IMR-90 (cell line): Measurements from ENCODE around the gene BICD1. TPM values are rescaled to one million over a fixed set of nuclear protein-coding genes. Genes with fewer than 3 reads are reported as not detected.

Experiments used
- ATAC-seq: fragments of 200-7000 bp; cut with Tn5 transposase; 2 replicates; pipeline ENCODE4 v1.9.1; 2020; ENCODE audit warnings: low read depth, mild to moderate bottlenecking, moderate library complexity
- BruUV-seq: library from RNA; stranded (reverse); fragments of 400-500 nt; replicated peaks from 2 replicates; lab custom pipeline; 2021; lab: Mats Ljungman, UMichigan
- CTCF ChIA-PET: fragments of 300-600 bp; formaldehyde crosslinking; extraction: SDS; loops from one replicate; lab custom pipeline; 2021; ENCODE audit warnings: antibody characterized with exemption; lab: Yijun Ruan, JAX
- POLR2A ChIA-PET: fragments of 300-600 bp; sonication (Branson Sonifier 250); formaldehyde crosslinking; loops from one replicate; lab custom pipeline; 2022; ENCODE audit warnings: antibody characterized with exemption; ENCODE audit not compliant: unreplicated experiment; lab: Charles Lee
- DNase-seq: peaks from one replicate; pipeline ENCODE4 v3.0.0; 2013
- H2AFZ ChIP-seq: replicated peaks from 2 replicates; pipeline ENCODE3; 2013; ENCODE audit warnings: low read length, mild to moderate bottlenecking; ENCODE audit not compliant: poor library complexity
- H2AK5ac ChIP-seq: 2 replicates; pipeline ENCODE4 v1.6.1; 2013; ENCODE audit warnings: low read depth, low read length, inconsistent platforms
- H2AK9ac ChIP-seq: replicated peaks from 2 replicates; pipeline ENCODE3; 2013; ENCODE audit warnings: mild to moderate bottlenecking, low read depth, low read length, moderate library complexity; ENCODE audit not compliant: poor library complexity
- H2BK120ac ChIP-seq: 2 replicates; pipeline ENCODE4 v1.6.1; 2013; ENCODE audit warnings: low read depth, low read length, inconsistent platforms
- H2BK15ac ChIP-seq: 3 replicates; pipeline ENCODE4 v1.6.1; 2013; ENCODE audit warnings: low read depth, low read length, inconsistent platforms
- H2BK20ac ChIP-seq: 2 replicates; pipeline ENCODE4 v1.6.1; 2013; ENCODE audit warnings: low read depth, mild to moderate bottlenecking, inconsistent platforms, low read length, moderate library complexity
- H2BK5ac ChIP-seq: 2 replicates; pipeline ENCODE4 v1.6.1; 2013; ENCODE audit warnings: mild to moderate bottlenecking, low read depth, low read length, inconsistent platforms; ENCODE audit not compliant: poor library complexity, severe bottlenecking
- H3K14ac ChIP-seq: replicated peaks from 2 replicates; pipeline ENCODE4 v1.6.1; 2013; ENCODE audit warnings: low read depth, low read length, inconsistent platforms
- H3K18ac ChIP-seq: 2 replicates; pipeline ENCODE4 v1.6.1; 2013; ENCODE audit warnings: low read depth, low read length, control low read depth
- H3K23ac ChIP-seq: 2 replicates; pipeline ENCODE4 v1.6.1; 2013; ENCODE audit warnings: low read depth, low read length, inconsistent platforms
- H3K27ac ChIP-seq: 2 replicates; pipeline ENCODE4 v1.5.1; 2013; ENCODE audit warnings: mild to moderate bottlenecking, control low read depth, low read length; ENCODE audit not compliant: insufficient read depth
- H3K27me3 ChIP-seq: 2 replicates; pipeline ENCODE4 v1.6.1; 2013; ENCODE audit warnings: low read length; ENCODE audit not compliant: control insufficient read depth, insufficient read depth
- H3K36me3 ChIP-seq: 2 replicates; pipeline ENCODE4 v1.6.1; 2013; ENCODE audit warnings: low read length, mixed read lengths; ENCODE audit not compliant: control insufficient read depth, insufficient read depth
- H3K4ac ChIP-seq: 2 replicates; pipeline ENCODE4 v1.6.1; 2013; ENCODE audit warnings: low read depth, low read length, inconsistent platforms
- H3K4me1 ChIP-seq: 2 replicates; pipeline ENCODE4 v1.6.1; 2013; ENCODE audit warnings: low read length, mixed read lengths; ENCODE audit not compliant: control insufficient read depth, insufficient read depth
- H3K4me2 ChIP-seq: 2 replicates; pipeline ENCODE4 v1.6.1; 2013; ENCODE audit warnings: low read depth, mild to moderate bottlenecking, control low read depth, low read length, moderate library complexity
- H3K4me3 ChIP-seq: 2 replicates; pipeline ENCODE4 v1.5.1; 2013; ENCODE audit warnings: low read depth, mild to moderate bottlenecking, control low read depth, low read length, moderate library complexity; ENCODE audit not compliant: insufficient read depth
- H3K56ac ChIP-seq: 2 replicates; pipeline ENCODE4 v1.6.1; 2013; ENCODE audit warnings: low read length, inconsistent platforms; ENCODE audit not compliant: insufficient read depth; ENCODE audit errors: extremely low read depth
- H3K79me1 ChIP-seq, 2 experiments: 2 replicates each; pipeline ENCODE4 v1.6.1; 2013; ENCODE audit warnings: low read length in 2 of 2, inconsistent platforms in 1 of 2, low read depth in 1 of 2
- H3K9ac ChIP-seq: 2 replicates; pipeline ENCODE4 v1.6.1; 2013; ENCODE audit warnings: low read depth, low read length, control low read depth
- H3K9me1 ChIP-seq: 2 replicates; pipeline ENCODE4 v1.6.1; 2013; ENCODE audit warnings: low read length, inconsistent platforms; ENCODE audit not compliant: insufficient read depth
- H3K9me3 ChIP-seq: 2 replicates; pipeline ENCODE4 v1.6.1; 2013; ENCODE audit warnings: low read length; ENCODE audit not compliant: control insufficient read depth, insufficient read depth
- H4K20me1 ChIP-seq: 2 replicates; pipeline ENCODE4 v1.6.1; 2013; ENCODE audit warnings: low read length, inconsistent platforms; ENCODE audit not compliant: insufficient read depth
- H4K5ac ChIP-seq: 2 replicates; pipeline ENCODE4 v1.6.1; 2013; ENCODE audit warnings: mild to moderate bottlenecking, low read depth, low read length, control low read depth
- H4K8ac ChIP-seq, 2 experiments: 2 replicates each; pipeline ENCODE4 v1.6.1; 2013; ENCODE audit warnings: low read depth in 2 of 2, low read length in 2 of 2, control low read depth in 1 of 2, inconsistent platforms in 1 of 2
- H4K91ac ChIP-seq: 2 replicates; pipeline ENCODE4 v1.6.1; 2013; ENCODE audit warnings: low read depth, low read length, inconsistent platforms; ENCODE audit not compliant: insufficient read depth
- BHLHE40 ChIP-seq: fragments of 150-350 bp; IDR thresholded peaks from 2 replicates; pipeline ENCODE4 v1.6.1; 2016; ENCODE audit warnings: mild to moderate bottlenecking, low read depth, low read length
- CEBPB ChIP-seq: IDR thresholded peaks from 2 replicates; pipeline ENCODE4 v1.6.1; 2012; ENCODE audit warnings: low read depth, low read length, improper control_type of control experiment
- CHD1 ChIP-seq: IDR thresholded peaks from 2 replicates; pipeline ENCODE4 v1.6.1; 2012; ENCODE audit warnings: low read depth, low read length, improper control_type of control experiment
- FOS ChIP-seq: fragments of 150-350 bp; IDR thresholded peaks from 2 replicates; pipeline ENCODE4 v1.6.1; 2016; ENCODE audit warnings: low read depth, low read length
- MAFK ChIP-seq: IDR thresholded peaks from 2 replicates; pipeline ENCODE4 v1.6.1; 2012; ENCODE audit warnings: low read depth, low read length, improper control_type of control experiment
- MAZ ChIP-seq: IDR thresholded peaks from 2 replicates; pipeline ENCODE4 v1.6.1; 2012; ENCODE audit warnings: low read depth, mild to moderate bottlenecking, low read length, improper control_type of control experiment, moderate library complexity, borderline replicate concordance
- MXI1 ChIP-seq: IDR thresholded peaks from 2 replicates; pipeline ENCODE4 v1.6.1; 2012; ENCODE audit warnings: low read depth, mild to moderate bottlenecking, low read length, moderate library complexity, borderline replicate concordance
- NFE2L2 ChIP-seq: fragments of 150-350 bp; IDR thresholded peaks from 2 replicates; pipeline ENCODE4 v1.6.1; 2016; ENCODE audit warnings: low read depth, mild to moderate bottlenecking, low read length
- POLR2A ChIP-seq: IDR thresholded peaks from 2 replicates; pipeline ENCODE4 v1.6.1; 2012; ENCODE audit warnings: mild to moderate bottlenecking, low read depth, low read length
- RAD21 ChIP-seq: IDR thresholded peaks from 2 replicates; pipeline ENCODE4 v1.6.1; 2012; ENCODE audit warnings: low read length, improper control_type of control experiment
- RCOR1 ChIP-seq: IDR thresholded peaks from 2 replicates; pipeline ENCODE4 v1.6.1; 2012; ENCODE audit warnings: mild to moderate bottlenecking, low read length, improper control_type of control experiment; ENCODE audit not compliant: insufficient replicate concordance
- RFX5 ChIP-seq: IDR thresholded peaks from 2 replicates; pipeline ENCODE4 v1.8.0; 2012; ENCODE audit warnings: low read depth, mild to moderate bottlenecking, low read length, moderate library complexity
- USF2 ChIP-seq: fragments of 150-350 bp; IDR thresholded peaks from 2 replicates; pipeline ENCODE4 v1.6.1; 2017; ENCODE audit warnings: mild to moderate bottlenecking, antibody characterized with exemption, low read length, low read depth
- WGBS, 2 experiments: methylation state at CpG; one replicate each; pipeline versions ENCODE4 v1.1.5 to v1.1.7; 2013; ENCODE audit warnings: missing lambda C conversion rate in 2 of 2; ENCODE audit not compliant: insufficient read length in 1 of 2; ENCODE audit errors: extremely low coverage in 2 of 2; 5-methylcytosine and 5-hydroxymethylcytosine counted together
- dilution Hi-C: fragments of 300-500 bp; cut with HindIII; formaldehyde crosslinking; loops from one replicate; pipeline ENCODE4 v1.14.3; 2018; ENCODE audit warnings: low sequenced_read_pairs; ENCODE audit not compliant: unreplicated experiment
- in situ Hi-C: fragments of 300-500 bp; cut with MboI; formaldehyde crosslinking; loops from 3 replicates; pipeline ENCODE4 v1.14.3; 2019; ENCODE audit warnings: low sequenced_read_pairs, inconsistent platforms, mixed read lengths
- intact Hi-C: fragments of 100-400 bp; cut with micrococcal nuclease; formaldehyde crosslinking; loops from 2 replicates; pipeline ENCODE4 v1.10.0; 2022
- polyA plus RNA-seq, 3 experiments: library from polyadenylated mRNA; depleted of rRNA; stranded (reverse); fragments of >200 nt; gene quantifications; 2 replicates each; pipeline ENCODE4 v1.2.3, GENCODE V29; 2012; ENCODE audit warnings: low replicate concordance in 1 of 3
- total RNA-seq: library from RNA; depleted of rRNA; stranded (reverse); fragments of >200 nt; gene quantifications from 2 replicates; pipeline ENCODE4 v1.2.3, GENCODE V29; 2012
- TF ChIP-seq, protein P1 (sequence below): conservative IDR thresholded peaks from 2 replicates; pipeline ENCODE4 v1.5.1; 2012; ENCODE audit warnings: mild to moderate bottlenecking, low read depth, low read length, improper control_type of control experiment
- TF ChIP-seq, protein P2 (sequence below): fragments of 150-350 bp; IDR thresholded peaks from 2 replicates; pipeline ENCODE4 v1.6.1; 2016; ENCODE audit warnings: low read depth, mild to moderate bottlenecking, low read length, moderate library complexity, borderline replicate concordance

Gene BICD1
- total and polyA plus RNA-seq, 2 of the 4 experiments (the other 2 are of a cell fraction) = 17.2 to 21.8 TPM

DNA sequence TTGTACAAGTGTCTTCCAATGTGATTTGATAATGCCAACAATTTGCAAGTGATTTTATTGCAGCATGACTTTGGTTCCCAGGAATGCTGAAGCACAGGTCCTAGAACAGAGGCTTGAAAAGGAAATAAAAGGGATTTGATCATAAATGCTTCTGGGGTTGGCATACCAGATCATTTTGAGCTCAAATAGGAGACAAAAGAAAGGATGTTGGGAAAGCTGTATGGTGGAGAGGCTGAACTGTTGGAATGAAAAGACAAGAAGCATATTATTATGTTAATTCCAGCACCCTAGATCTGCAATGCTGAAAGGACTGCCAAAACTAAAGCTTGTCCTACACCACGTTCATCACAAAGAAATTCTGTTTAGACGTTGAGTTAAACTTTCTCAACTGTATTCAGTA lies 143.1 kb downstream of the BICD1 start:
- Histone ChIP-seq H3K4me3 (no peak overlapping the region), H3K9ac (no peak overlapping the region), H4K20me1 (peaks cover 12% of the 10 kb centered on the region), H2BK120ac (no peak overlapping the region), H2BK5ac (no peak overlapping the region), H2AK9ac (no peak overlapping the region), H3K4me1 (peaks cover 2% of the 10 kb centered on the region), H2BK15ac (no peak overlapping the region), H3K9me1 (peaks cover 11% of the 10 kb centered on the region; the same call in 1 of the 2 replicates), H3K27ac (no peak overlapping the region), H2BK20ac (no peak overlapping the region; the same call in 1 of the 2 replicates), H4K8ac (no peak overlapping the region), H3K4me2 (no peak overlapping the region), H3K27me3 (no peaks in the 10 kb centered on the region), H3K23ac (no peak overlapping the region), H3K4ac (no peak overlapping the region), H3K18ac (no peak overlapping the region), H3K79me1 (peaks cover 21 to 59% of the 10 kb centered on the region in 2 experiments), H2AFZ (no peak overlapping the region), H4K91ac (no peak overlapping the region), H4K5ac (no peak overlapping the region), H2AK5ac (no peak overlapping the region), H3K36me3 (no peaks in the 10 kb centered on the region), H3K14ac (no peak overlapping the region), H3K56ac (no peak overlapping the region), H3K9me3 (no peaks in the 10 kb centered on the region)
- BruUV-seq = no TSS peak
- ATAC-seq (peak; percentile 32; the same call in 1 of the 2 replicates), DNase-seq (no peak)
- CTCF ChIA-PET = interaction anchor here (0.6 kb wide), 1 partner anchor 108 kb away, joined by 6 read pairs; no protein-coding TSS in a partner anchor
- no CpG with 5 or more reads among the region's 2 CpGs for WGBS, 2 experiments
- intact Hi-C loops (no loop called here), in situ Hi-C loops (loop anchor here (10.0 kb wide), 1 partner anchor 55 kb away; no protein-coding TSS in a partner anchor), dilution Hi-C loops (no loop called here)
- TF ChIP-seq, protein P1, sequence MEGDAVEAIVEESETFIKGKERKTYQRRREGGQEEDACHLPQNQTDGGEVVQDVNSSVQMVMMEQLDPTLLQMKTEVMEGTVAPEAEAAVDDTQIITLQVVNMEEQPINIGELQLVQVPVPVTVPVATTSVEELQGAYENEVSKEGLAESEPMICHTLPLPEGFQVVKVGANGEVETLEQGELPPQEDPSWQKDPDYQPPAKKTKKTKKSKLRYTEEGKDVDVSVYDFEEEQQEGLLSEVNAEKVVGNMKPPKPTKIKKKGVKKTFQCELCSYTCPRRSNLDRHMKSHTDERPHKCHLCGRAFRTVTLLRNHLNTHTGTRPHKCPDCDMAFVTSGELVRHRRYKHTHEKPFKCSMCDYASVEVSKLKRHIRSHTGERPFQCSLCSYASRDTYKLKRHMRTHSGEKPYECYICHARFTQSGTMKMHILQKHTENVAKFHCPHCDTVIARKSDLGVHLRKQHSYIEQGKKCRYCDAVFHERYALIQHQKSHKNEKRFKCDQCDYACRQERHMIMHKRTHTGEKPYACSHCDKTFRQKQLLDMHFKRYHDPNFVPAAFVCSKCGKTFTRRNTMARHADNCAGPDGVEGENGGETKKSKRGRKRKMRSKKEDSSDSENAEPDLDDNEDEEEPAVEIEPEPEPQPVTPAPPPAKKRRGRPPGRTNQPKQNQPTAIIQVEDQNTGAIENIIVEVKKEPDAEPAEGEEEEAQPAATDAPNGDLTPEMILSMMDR = no peak
- no peak for TF ChIP-seq CHD1
- TF ChIP-seq MAZ = no peak
- no peak for TF ChIP-seq MXI1
- no peak for TF ChIP-seq POLR2A
- no peak for TF ChIP-seq MAFK
- no peak for TF ChIP-seq BHLHE40
- TF ChIP-seq, protein P2, sequence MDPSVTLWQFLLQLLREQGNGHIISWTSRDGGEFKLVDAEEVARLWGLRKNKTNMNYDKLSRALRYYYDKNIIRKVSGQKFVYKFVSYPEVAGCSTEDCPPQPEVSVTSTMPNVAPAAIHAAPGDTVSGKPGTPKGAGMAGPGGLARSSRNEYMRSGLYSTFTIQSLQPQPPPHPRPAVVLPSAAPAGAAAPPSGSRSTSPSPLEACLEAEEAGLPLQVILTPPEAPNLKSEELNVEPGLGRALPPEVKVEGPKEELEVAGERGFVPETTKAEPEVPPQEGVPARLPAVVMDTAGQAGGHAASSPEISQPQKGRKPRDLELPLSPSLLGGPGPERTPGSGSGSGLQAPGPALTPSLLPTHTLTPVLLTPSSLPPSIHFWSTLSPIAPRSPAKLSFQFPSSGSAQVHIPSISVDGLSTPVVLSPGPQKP = no peak
- no peak for TF ChIP-seq RFX5
- TF ChIP-seq USF2 = no peak
- no peak for TF ChIP-seq RCOR1
- TF ChIP-seq RAD21 = no peak
- no peak for TF ChIP-seq FOS
- TF ChIP-seq NFE2L2 = no peak
- TF ChIP-seq CEBPB = no peak
- POLR2A ChIA-PET = no interaction called here
